ENCODE measurements around the gene ANTXR1.

ANTXR1 gene

GRCh38 chr2:69175790-69176715 is 163.1 kb downstream of the ANTXR1 start:
- no peak for TF ChIP-seq CTCF (IDR thresholded peaks at IDR 0.05; ENCODE audit: low read depth, low read length)
- peak in 1 of 2 donors; percentile 68 for DNase-seq (ENCODE audit: low read depth in 2 of 2)
- no peak overlapping the region for H3K4me3 ChIP-seq (replicated peaks in 1 of 2; ENCODE audit: low read depth in 2 of 2, low read length in 2 of 2)

DNA sequence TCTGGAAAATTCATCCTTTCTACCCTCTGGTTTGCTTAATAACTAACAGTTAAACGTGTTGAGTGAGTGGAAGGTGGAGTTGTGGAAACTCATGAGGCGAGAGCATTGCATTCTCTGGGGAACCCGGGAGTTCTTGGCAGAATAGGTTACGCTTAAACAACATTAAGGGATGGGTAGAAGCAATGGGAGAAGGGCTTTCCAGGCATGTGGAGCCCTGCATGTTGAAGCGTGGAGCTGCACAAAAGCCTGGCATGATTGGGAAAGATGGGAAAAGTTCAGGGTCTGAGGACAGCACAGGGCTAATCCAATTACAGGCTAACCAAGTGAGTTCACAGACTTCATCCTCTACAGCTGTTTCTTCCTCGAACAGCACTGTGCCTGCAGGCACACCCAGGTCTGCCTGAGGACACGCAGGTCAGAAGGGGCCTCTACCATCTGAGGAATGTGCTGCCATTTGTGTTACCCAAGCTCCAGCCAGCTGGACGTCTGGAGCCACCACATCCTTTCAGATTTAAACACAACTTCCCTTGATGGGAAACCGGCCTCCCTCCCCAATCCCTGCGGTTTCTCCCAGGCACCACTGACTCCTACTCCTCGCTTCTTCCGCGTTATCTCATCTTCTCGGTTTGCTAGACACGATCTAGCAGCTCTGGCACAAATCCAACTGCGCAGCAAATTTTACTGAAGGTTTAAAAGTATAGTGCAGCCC is 164.2 kb downstream of the ANTXR1 start:
- no peak overlapping the region for H3K4me3 ChIP-seq (replicated peaks in 1 of 2; ENCODE audit: low read depth in 2 of 2, low read length in 2 of 2)
- DNase-seq (ENCODE audit: low read depth in 2 of 2), result peak; percentile 96 to 98
- TF ChIP-seq CTCF (IDR thresholded peaks at IDR 0.05; ENCODE audit: low read depth, low read length), result no peak

GRCh38 chr2:69177785-69178636 is 165.0 kb downstream of the ANTXR1 start:
- no peak for TF ChIP-seq CTCF (IDR thresholded peaks at IDR 0.05; ENCODE audit: low read depth, low read length)
- H3K4me3 ChIP-seq (replicated peaks in 1 of 2; ENCODE audit: low read depth in 2 of 2, low read length in 2 of 2), result no peak overlapping the region
- peak; percentile 98 to 99 for DNase-seq (ENCODE audit: low read depth in 2 of 2)

- TF ChIP-seq CTCF (IDR thresholded peaks at IDR 0.05; ENCODE audit: low read depth, low read length), result no peak
- DNase-seq (ENCODE audit: low read depth in 2 of 2), result no peak
- no peak overlapping the region for H3K4me3 ChIP-seq (replicated peaks in 1 of 2; ENCODE audit: low read depth in 2 of 2, low read length in 2 of 2)
Measured at GRCh38 chr2:69178756-69179155, 165.8 kb downstream of the ANTXR1 start.

- H3K4me3 ChIP-seq (replicated peaks in 1 of 2; ENCODE audit: low read depth in 2 of 2, low read length in 2 of 2), result no peak overlapping the region
- no peak for DNase-seq (ENCODE audit: low read depth in 2 of 2)
- no peak for TF ChIP-seq CTCF (IDR thresholded peaks at IDR 0.05; ENCODE audit: low read depth, low read length)
Measured at GRCh38 chr2:69180227-69180626, 167.2 kb downstream of the ANTXR1 start.

GRCh38 chr2:69180974-69181373 is 168.0 kb downstream of the ANTXR1 start:
- no peak for TF ChIP-seq CTCF (IDR thresholded peaks at IDR 0.05; ENCODE audit: low read depth, low read length)
- H3K4me3 ChIP-seq (replicated peaks in 1 of 2; ENCODE audit: low read depth in 2 of 2, low read length in 2 of 2), result no peak overlapping the region
- DNase-seq (ENCODE audit: low read depth in 2 of 2), result no peak
